ENCODE results near the gene SQSTM1.

GRCh38 chr5:179858586-179859427 is 38.1 kb downstream of the SQSTM1 start, which contains the start of gene MRNIP:
- TF ChIP-seq, protein P1, sequence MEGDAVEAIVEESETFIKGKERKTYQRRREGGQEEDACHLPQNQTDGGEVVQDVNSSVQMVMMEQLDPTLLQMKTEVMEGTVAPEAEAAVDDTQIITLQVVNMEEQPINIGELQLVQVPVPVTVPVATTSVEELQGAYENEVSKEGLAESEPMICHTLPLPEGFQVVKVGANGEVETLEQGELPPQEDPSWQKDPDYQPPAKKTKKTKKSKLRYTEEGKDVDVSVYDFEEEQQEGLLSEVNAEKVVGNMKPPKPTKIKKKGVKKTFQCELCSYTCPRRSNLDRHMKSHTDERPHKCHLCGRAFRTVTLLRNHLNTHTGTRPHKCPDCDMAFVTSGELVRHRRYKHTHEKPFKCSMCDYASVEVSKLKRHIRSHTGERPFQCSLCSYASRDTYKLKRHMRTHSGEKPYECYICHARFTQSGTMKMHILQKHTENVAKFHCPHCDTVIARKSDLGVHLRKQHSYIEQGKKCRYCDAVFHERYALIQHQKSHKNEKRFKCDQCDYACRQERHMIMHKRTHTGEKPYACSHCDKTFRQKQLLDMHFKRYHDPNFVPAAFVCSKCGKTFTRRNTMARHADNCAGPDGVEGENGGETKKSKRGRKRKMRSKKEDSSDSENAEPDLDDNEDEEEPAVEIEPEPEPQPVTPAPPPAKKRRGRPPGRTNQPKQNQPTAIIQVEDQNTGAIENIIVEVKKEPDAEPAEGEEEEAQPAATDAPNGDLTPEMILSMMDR (IDR thresholded peaks at IDR 0.05) = peak in 7 of 12 donors; percentile 7 to 52 (median 37)
- TF ChIP-seq POLR2A (IDR thresholded peaks at IDR 0.05) = peak in 1 of 2 donors; percentile 81
